HepG2 (cell line): ENCODE data around the gene RFX2. TPM values are rescaled to one million over a fixed set of nuclear protein-coding genes. Genes with fewer than 3 reads are reported as not detected.

Experiments used
- ATAC-seq: fragments of 200-7000 bp; cut with Tn5 transposase; 3 replicates; pipeline ENCODE4 v1.9.1; 2020; ENCODE audit warnings: mild to moderate bottlenecking, moderate library complexity
- BruUV-seq: library from RNA; stranded (reverse); fragments of 400-500 nt; replicated peaks from 2 replicates; lab custom pipeline; 2021; lab: Mats Ljungman, UMichigan
- CTCF ChIA-PET: fragments of 300-600 bp; formaldehyde crosslinking; extraction: SDS; loops from one replicate; lab custom pipeline; 2021; ENCODE audit warnings: low total read pairs, inconsistent platforms, low intra/inter-chr PET ratio; lab: Yijun Ruan, JAX
- POLR2A ChIA-PET: fragments of 350-600 bp; sonication (Branson Sonifier 250); formaldehyde crosslinking; loops from one replicate; lab custom pipeline; 2020; ENCODE audit warnings: antibody characterized with exemption, inconsistent platforms; lab: Yijun Ruan, JAX
- DNase-seq: peaks from one replicate; pipeline ENCODE4 v3.0.0-alpha.2; 2015; ENCODE audit warnings: low spot score
- FAIRE-seq: peaks from 3 replicates; lab custom pipeline; 2011; peaks lifted over from hg19 to GRCh38; lab: Jason Lieb, UNC
- H2AFZ ChIP-seq: one replicate; pipeline ENCODE4 v1.6.1; 2011; ENCODE audit warnings: low read length, inconsistent platforms
- H3K27ac ChIP-seq: fragments of 300-600 bp; 3 replicates; pipeline ENCODE4 v1.8.0; 2011; ENCODE audit warnings: mixed run types, mild to moderate bottlenecking, mixed read lengths, low read length, inconsistent platforms; ENCODE audit not compliant: insufficient read depth; ENCODE audit errors: extremely low read length
- H3K27me3 ChIP-seq, 2 experiments: fragments of 200-600 bp in 1 of 2; 2 replicates in 1 of 2; 3 replicates in 1 of 2; pipeline versions ENCODE4 v1.6.0 to v1.8.0; 2011; ENCODE audit warnings: low read length in 2 of 2, mild to moderate bottlenecking in 2 of 2, moderate library complexity in 2 of 2, inconsistent platforms in 1 of 2; ENCODE audit not compliant: insufficient read depth in 2 of 2, control insufficient read depth in 1 of 2
- H3K36me3 ChIP-seq, 2 experiments: fragments of 200-600 bp in 1 of 2; replicated peaks in 1 of 2; 2 replicates in 1 of 2; 3 replicates in 1 of 2; pipeline versions ENCODE4 v1.5.1 to v1.8.0; 2011; ENCODE audit warnings: low read length in 2 of 2, inconsistent platforms in 1 of 2; ENCODE audit not compliant: insufficient read depth in 2 of 2, control insufficient read depth in 1 of 2
- H3K4me1 ChIP-seq: 2 replicates; pipeline ENCODE4 v1.5.1; 2012; ENCODE audit warnings: low read length, inconsistent platforms; ENCODE audit not compliant: insufficient read depth
- H3K4me2 ChIP-seq: 2 replicates; pipeline ENCODE4 v1.6.0; 2011; ENCODE audit warnings: low read depth, low read length, inconsistent platforms
- H3K4me3 ChIP-seq, 3 experiments: fragments of 200-600 bp in 1 of 3; sonication (generic), shearing (Covaris generic) in 1 of 3; replicated peaks in 1 of 3; 2 replicates each; pipeline ENCODE4 v1.5.1; 2011 to 2016; ENCODE audit warnings: low read length in 3 of 3, inconsistent platforms in 2 of 3, low read depth in 2 of 3, mild to moderate bottlenecking in 2 of 3, control low read depth in 1 of 3, mixed read lengths in 1 of 3; ENCODE audit not compliant: insufficient read depth in 1 of 3
- H3K79me2 ChIP-seq: one replicate; pipeline ENCODE4 v1.6.1; 2011; ENCODE audit warnings: low read length, inconsistent platforms; ENCODE audit not compliant: insufficient read depth
- H3K9ac ChIP-seq: 2 replicates; pipeline ENCODE4 v1.6.0; 2011; ENCODE audit warnings: mild to moderate bottlenecking, low read depth, low read length, inconsistent platforms; ENCODE audit not compliant: insufficient read depth
- H3K9me3 ChIP-seq: 2 replicates; pipeline ENCODE4 v1.5.1; 2012; ENCODE audit warnings: mild to moderate bottlenecking, low read length
- H4K20me1 ChIP-seq: 2 replicates; pipeline ENCODE4 v1.6.0; 2011; ENCODE audit warnings: inconsistent platforms, mild to moderate bottlenecking, low read length, moderate library complexity; ENCODE audit not compliant: insufficient read depth
- AKNA ChIP-seq: sonication (generic); formaldehyde crosslinking; IDR thresholded peaks from 2 replicates; pipeline ENCODE4 v1.4.0; 2020; ENCODE audit warnings: missing genetic modification reagents, borderline replicate concordance
- MAFG ChIP-seq: sonication (generic); formaldehyde crosslinking; IDR thresholded peaks from 2 replicates; pipeline ENCODE4 v1.5.1; 2020; ENCODE audit warnings: mild to moderate bottlenecking, missing genetic modification reagents
- NFIC ChIP-seq: IDR thresholded peaks from 2 replicates; pipeline ENCODE4 v1.6.1; 2012; ENCODE audit warnings: mild to moderate bottlenecking, low read length, inconsistent platforms
- RBFOX2 ChIP-seq: fragments of 200-400 bp; formaldehyde crosslinking; IDR thresholded peaks from 2 replicates; pipeline ENCODE4 v1.6.1; 2017; ENCODE audit warnings: low read depth, mild to moderate bottlenecking, low read length
- WGBS: methylation state at CpG from one replicate; pipeline ENCODE4 v1.1.6; 2017; ENCODE audit warnings: low lambda C conversion rate; 5-methylcytosine and 5-hydroxymethylcytosine counted together
- in situ Hi-C: cut with HindIII; loops from 2 replicates; pipeline ENCODE4 v1.10.0; 2017; ENCODE audit warnings: low pct_unique_long_range_greater_than_20kb; ENCODE audit not compliant: extremely low pct_ligation_motif_present
- intact Hi-C: fragments of 100-400 bp; cut with micrococcal nuclease; formaldehyde crosslinking; loops from one replicate; pipeline ENCODE4 v1.10.0; 2022; ENCODE audit not compliant: unreplicated experiment
- polyA plus RNA-seq, 8 experiments: library from polyadenylated mRNA; depleted of rRNA in 3 of 8; stranded (reverse) in 7 of 8; unstranded in 1 of 8; fragments of >200 nt; fragmentation: Illumina TruSeq in 4 of 8; extraction: Trizol in 4 of 8; gene quantifications; 2 replicates each; pipeline versions ENCODE4 v1.2.1 to v1.2.3, GENCODE V29; 2011 to 2016; ENCODE audit warnings: low read depth in 4 of 8, missing spikeins in 1 of 8, mixed read lengths in 1 of 8; ENCODE audit not compliant: insufficient read depth in 1 of 8
- total RNA-seq, 5 experiments: library from RNA; depleted of rRNA; stranded (reverse); fragments of >200 nt; fragmentation: Illumina TruSeq; extraction: Trizol; gene quantifications; 2 replicates each; pipeline ENCODE4 v1.2.3, GENCODE V29; 2016; ENCODE audit warnings: low read depth in 1 of 5

RFX2 gene
- total and polyA plus RNA-seq, 2 of the 13 experiments (the other 11 are each of a cell fraction or from before 2014, with no cell fraction given): 2.8 to 3.3 TPM

DNA sequence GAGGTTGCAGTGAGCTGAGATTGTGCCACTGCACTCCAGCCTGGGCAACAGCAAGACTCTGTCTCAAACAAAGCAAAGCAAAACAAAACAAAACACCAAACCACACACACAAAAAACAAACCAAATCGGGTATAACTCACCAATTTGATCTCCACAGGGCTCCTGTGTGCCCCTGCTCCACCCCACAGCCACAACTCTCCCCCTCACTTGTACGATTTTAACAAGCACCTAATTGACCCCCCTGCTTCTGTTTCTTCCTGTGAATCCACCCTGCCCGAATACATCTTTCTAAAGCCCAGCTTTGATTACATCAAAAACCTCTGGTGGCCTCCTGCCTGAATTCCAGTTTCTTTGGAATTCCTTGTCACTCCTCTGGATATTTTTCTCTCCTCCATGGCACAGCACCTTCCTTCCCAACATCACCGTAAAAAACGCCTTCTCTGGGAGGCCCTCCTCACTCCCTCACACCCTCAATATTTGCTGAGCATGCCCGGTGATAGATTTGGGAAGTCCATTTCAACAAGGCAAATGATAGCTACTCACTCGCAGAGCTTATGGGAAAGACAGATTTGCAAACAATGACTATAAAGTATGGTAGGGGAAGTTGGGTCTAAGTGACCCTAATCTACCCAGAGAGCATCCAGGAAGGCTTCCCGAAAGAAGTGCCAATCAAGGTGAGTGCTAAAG, 120.8 kb downstream of the RFX2 start:
- TF ChIP-seq NFIC (no peak), AKNA (CRISPR knock-in tag) (no peak), MAFG (CRISPR knock-in tag) (no peak), RBFOX2 (no peak)
- TF ChIP-seq, all 625 proteins: peak for 0
- CTCF ChIA-PET: interaction anchor here (3.2 to 4.2 kb wide), 2 partner anchors 32 to 58 kb away, joined by 30 to 49 read pairs; no protein-coding TSS in a partner anchor
- Histone ChIP-seq H2AFZ (no peak overlapping the region), H3K27ac (no peak overlapping the region), H4K20me1 (no peaks in the 10 kb centered on the region), H3K36me3 (no peaks in the 10 kb centered on the region), H3K4me3 (no peak overlapping the region), H3K4me1 (peaks cover 71% of the 10 kb centered on the region), H3K9me3 (no peaks in the 10 kb centered on the region), H3K9ac (no peak overlapping the region), H3K4me2 (no peak overlapping the region), H3K27me3 (peaks cover 0 to 23% of the 10 kb centered on the region in 2 experiments; a peak in 2 of 5 replicates), H3K79me2 (no peaks in the 10 kb centered on the region)
- DNase-seq (no peak), ATAC-seq (no peak), FAIRE-seq (no peak)
- no TSS peak for BruUV-seq
- POLR2A ChIA-PET: no interaction called here
- WGBS: 11% methylated on average over 8 of the region's 8 CpGs
- intact Hi-C loops: no loop called here
- in situ Hi-C loops: loop anchor here (5.0 kb wide), 1 partner anchor 33 kb away; no protein-coding TSS in a partner anchor
